SK-N-SH treated with all-trans-retinoic acid at 6 μM for 48 hours (cell line): ENCODE data around the gene PIGW.
A peak's percentile ranks its signal among the peaks of the same experiment; 100 is the strongest.

Experiments
- ATAC-seq: fragments of 200-7000 bp; cut with Tn5 transposase; 3 replicates; pipeline ENCODE4 v1.9.1; 2020; ENCODE audit warnings: mild to moderate bottlenecking, moderate library complexity
- ARNTL ChIP-seq: fragments of 450-650 bp; formaldehyde crosslinking; IDR thresholded peaks from 2 replicates; pipeline ENCODE4 v1.5.0; 2020; ENCODE audit warnings: low read depth, mild to moderate bottlenecking, moderate library complexity, borderline replicate concordance
- BACH2 ChIP-seq: fragments of 250-450 bp; sonication (Bioruptor Pico); IDR thresholded peaks from 2 replicates; pipeline ENCODE4 v1.9.0; 2021; ENCODE audit warnings: mild to moderate bottlenecking, borderline replicate concordance
- CSDC2 ChIP-seq: fragments of 250-450 bp; sonication (Bioruptor Pico); IDR thresholded peaks from 2 replicates; pipeline ENCODE4 v1.5.0; 2020; ENCODE audit warnings: mild to moderate bottlenecking, moderate library complexity
- CSRNP3 ChIP-seq: fragments of 250-450 bp; sonication (Bioruptor Pico); IDR thresholded peaks from 2 replicates; pipeline ENCODE4 v1.5.1; 2021; ENCODE audit warnings: mild to moderate bottlenecking, moderate library complexity
- ESRRG ChIP-seq: fragments of 250-450 bp; sonication (Bioruptor Pico); IDR thresholded peaks from 2 replicates; pipeline ENCODE4 v1.6.1; 2021; ENCODE audit warnings: mild to moderate bottlenecking
- GLIS3 ChIP-seq: fragments of 250-450 bp; sonication (Bioruptor Pico); IDR thresholded peaks from 2 replicates; pipeline ENCODE4 v1.5.0; 2020; ENCODE audit warnings: mild to moderate bottlenecking, moderate library complexity
- ISL1 ChIP-seq: fragments of 250-450 bp; sonication (Bioruptor Pico); IDR thresholded peaks from 2 replicates; pipeline ENCODE4 v2.1.2; 2022; ENCODE audit warnings: mild to moderate bottlenecking, moderate library complexity
- OSR1 ChIP-seq: fragments of 250-450 bp; sonication (Bioruptor Pico); IDR thresholded peaks from 2 replicates; pipeline ENCODE4 v1.8.0; 2022; ENCODE audit warnings: moderate library complexity, mild to moderate bottlenecking, inconsistent platforms
- PATZ1 ChIP-seq: fragments of 250-450 bp; sonication (Bioruptor Pico); IDR thresholded peaks from 2 replicates; pipeline ENCODE4 v1.8.0; 2020; ENCODE audit warnings: mild to moderate bottlenecking, moderate library complexity, borderline replicate concordance
- POU6F1 ChIP-seq: fragments of 250-450 bp; sonication (Bioruptor Pico); IDR thresholded peaks from 2 replicates; pipeline ENCODE4 v1.8.0; 2021; ENCODE audit warnings: low read depth, mild to moderate bottlenecking, moderate library complexity, borderline replicate concordance
- PPARA ChIP-seq: fragments of 250-450 bp; sonication (Bioruptor Pico); IDR thresholded peaks from 2 replicates; pipeline ENCODE4 v1.5.0; 2020; ENCODE audit warnings: mild to moderate bottlenecking, borderline replicate concordance
- RARB ChIP-seq: fragments of 250-450 bp; sonication (Bioruptor Pico); IDR thresholded peaks from 2 replicates; pipeline ENCODE4 v1.8.0; 2021; ENCODE audit warnings: mild to moderate bottlenecking, moderate library complexity
- SNAI2 ChIP-seq: fragments of 250-450 bp; sonication (Bioruptor Pico); IDR thresholded peaks from 2 replicates; pipeline ENCODE4 v1.5.0; 2020; ENCODE audit warnings: mild to moderate bottlenecking, moderate library complexity
- TCF4 ChIP-seq: fragments of 250-450 bp; sonication (Bioruptor Pico); IDR thresholded peaks from 2 replicates; pipeline ENCODE4 v1.8.0; 2021; ENCODE audit warnings: mild to moderate bottlenecking, moderate library complexity, borderline replicate concordance
- TOX ChIP-seq: fragments of 250-450 bp; sonication (Bioruptor Pico); IDR thresholded peaks from 2 replicates; pipeline ENCODE4 v1.8.0; 2021; ENCODE audit warnings: mild to moderate bottlenecking, moderate library complexity, borderline replicate concordance
- TSHZ2 ChIP-seq: fragments of 250-450 bp; sonication (Bioruptor Pico); IDR thresholded peaks from 2 replicates; pipeline ENCODE4 v1.5.0; 2020; ENCODE audit warnings: mild to moderate bottlenecking, moderate library complexity
- ZC3H10 ChIP-seq: fragments of 250-450 bp; sonication (Bioruptor Pico); IDR thresholded peaks from 2 replicates; pipeline ENCODE4 v1.5.1; 2021; ENCODE audit warnings: mild to moderate bottlenecking, moderate library complexity
- ZFP3 ChIP-seq: fragments of 250-450 bp; sonication (Bioruptor Pico); IDR thresholded peaks from 2 replicates; pipeline ENCODE4 v1.5.0; 2020; ENCODE audit warnings: mild to moderate bottlenecking, moderate library complexity
- ZNF565 ChIP-seq: fragments of 450-650 bp; formaldehyde crosslinking; conservative IDR thresholded peaks from 2 replicates; pipeline ENCODE4 v1.5.0; 2020; ENCODE audit warnings: low read depth, mild to moderate bottlenecking, moderate library complexity
- ZNF70 ChIP-seq: fragments of 450-650 bp; formaldehyde crosslinking; IDR thresholded peaks from 2 replicates; pipeline ENCODE4 v1.5.0; 2020; ENCODE audit warnings: mild to moderate bottlenecking, moderate library complexity
- ZNF8 ChIP-seq: fragments of 450-650 bp; formaldehyde crosslinking; IDR thresholded peaks from 2 replicates; pipeline ENCODE4 v1.5.0; 2020; ENCODE audit warnings: mild to moderate bottlenecking, moderate library complexity

The PIGW gene

GRCh38 chr17:36545465-36546417 is 11.0 kb downstream of the PIGW start:
- peak; percentile 90 for ATAC-seq

GRCh38 chr17:36546418-36547093 is 11.8 kb downstream of the PIGW start:
- no peak for TF ChIP-seq ARNTL

More at GRCh38 chr17:36545465-36546417, 11.0 kb downstream of the PIGW start:
- no peak for TF ChIP-seq ZNF565 (CRISPR knock-in tag)
- no peak for TF ChIP-seq TCF4 (CRISPR knock-in tag)
- no peak for TF ChIP-seq ISL1 (CRISPR knock-in tag)
- TF ChIP-seq SNAI2 (CRISPR knock-in tag), result no peak
- no peak for TF ChIP-seq ZC3H10
- TF ChIP-seq PPARA, result no peak
- TF ChIP-seq ARNTL, result no peak
- no peak for TF ChIP-seq CSDC2 (CRISPR knock-in tag)
- no peak for TF ChIP-seq TSHZ2 (CRISPR knock-in tag)
- TF ChIP-seq ESRRG (CRISPR knock-in tag), result no peak
- TF ChIP-seq ZNF8 (CRISPR knock-in tag), result no peak
- TF ChIP-seq TOX, result no peak
- no peak for TF ChIP-seq OSR1 (CRISPR knock-in tag)
- TF ChIP-seq BACH2 (CRISPR knock-in tag), result no peak

GRCh38 chr17:36547776-36548175 is 13.0 kb downstream of the PIGW start:
- TF ChIP-seq RARB, result no peak
- TF ChIP-seq POU6F1 (CRISPR knock-in tag), result no peak
- ATAC-seq, result no peak

More at GRCh38 chr17:36546418-36547093, 11.8 kb downstream of the PIGW start:
- no peak for ATAC-seq

GRCh38 chr17:36550491-36551417 is 16.0 kb downstream of the PIGW start:
- no peak for ATAC-seq
- no peak for TF ChIP-seq SNAI2 (CRISPR knock-in tag)
- TF ChIP-seq PATZ1 (CRISPR knock-in tag), result no peak
- TF ChIP-seq ZNF8 (CRISPR knock-in tag), result no peak
- TF ChIP-seq CSRNP3 (CRISPR knock-in tag), result no peak
- no peak for TF ChIP-seq TCF4 (CRISPR knock-in tag)
- no peak for TF ChIP-seq ISL1 (CRISPR knock-in tag)
- no peak for TF ChIP-seq GLIS3
- TF ChIP-seq ESRRG (CRISPR knock-in tag), result no peak
- no peak for TF ChIP-seq TOX
- TF ChIP-seq ZNF565 (CRISPR knock-in tag), result no peak
- no peak for TF ChIP-seq OSR1 (CRISPR knock-in tag)
- TF ChIP-seq TSHZ2 (CRISPR knock-in tag), result no peak
- TF ChIP-seq ZFP3 (CRISPR knock-in tag), result no peak
- no peak for TF ChIP-seq ZNF70 (CRISPR knock-in tag)
